ENCODE measurements around the gene KREMEN2.
"Not testable (repeated sequence)": the region's sequence is repeated elsewhere in the genome, so short reads cannot be mapped to it uniquely, and the experiment has no call there.

Gene KREMEN2

DNA sequence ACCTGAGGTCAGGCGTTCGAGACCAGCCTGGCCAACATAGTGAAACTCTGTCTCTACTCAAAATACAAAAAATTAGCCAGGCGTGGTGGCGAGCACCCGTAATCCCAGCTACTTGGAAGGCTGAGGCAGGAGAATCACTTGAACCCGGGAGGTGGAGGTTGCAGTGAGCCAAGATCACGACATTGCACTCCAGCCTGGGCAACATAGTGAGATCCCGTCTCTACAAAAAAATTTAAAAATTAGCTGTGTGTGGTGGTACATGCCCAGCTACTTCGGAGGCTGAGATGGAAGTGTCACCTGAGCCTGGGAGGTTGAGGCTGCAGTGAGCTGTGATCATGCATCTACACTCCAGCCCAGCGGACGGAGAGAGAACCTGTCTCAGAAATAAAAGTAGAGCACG lies 20.4 kb upstream of the KREMEN2 start:
- DNase-seq, result not testable (repeated sequence)

DNA sequence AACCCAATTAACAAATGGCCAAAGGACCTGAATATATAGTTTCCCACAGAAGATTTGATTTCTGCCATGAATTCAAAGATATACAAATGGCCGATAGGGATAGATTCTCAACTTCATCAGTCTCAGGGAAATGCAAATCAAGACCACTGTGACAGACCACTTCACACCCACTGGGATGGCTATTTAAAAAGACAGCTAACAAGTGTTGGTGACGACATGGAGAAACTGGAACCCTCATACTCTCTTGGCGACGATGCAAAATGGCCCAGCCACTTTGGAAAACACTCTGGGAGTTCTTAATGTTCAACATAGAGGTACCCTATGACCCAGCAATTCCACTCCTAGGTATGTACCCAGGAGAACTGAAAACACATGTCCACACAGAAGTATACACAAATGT lies 17.4 kb upstream of the KREMEN2 start:
- DNase-seq, result no peak

DNA sequence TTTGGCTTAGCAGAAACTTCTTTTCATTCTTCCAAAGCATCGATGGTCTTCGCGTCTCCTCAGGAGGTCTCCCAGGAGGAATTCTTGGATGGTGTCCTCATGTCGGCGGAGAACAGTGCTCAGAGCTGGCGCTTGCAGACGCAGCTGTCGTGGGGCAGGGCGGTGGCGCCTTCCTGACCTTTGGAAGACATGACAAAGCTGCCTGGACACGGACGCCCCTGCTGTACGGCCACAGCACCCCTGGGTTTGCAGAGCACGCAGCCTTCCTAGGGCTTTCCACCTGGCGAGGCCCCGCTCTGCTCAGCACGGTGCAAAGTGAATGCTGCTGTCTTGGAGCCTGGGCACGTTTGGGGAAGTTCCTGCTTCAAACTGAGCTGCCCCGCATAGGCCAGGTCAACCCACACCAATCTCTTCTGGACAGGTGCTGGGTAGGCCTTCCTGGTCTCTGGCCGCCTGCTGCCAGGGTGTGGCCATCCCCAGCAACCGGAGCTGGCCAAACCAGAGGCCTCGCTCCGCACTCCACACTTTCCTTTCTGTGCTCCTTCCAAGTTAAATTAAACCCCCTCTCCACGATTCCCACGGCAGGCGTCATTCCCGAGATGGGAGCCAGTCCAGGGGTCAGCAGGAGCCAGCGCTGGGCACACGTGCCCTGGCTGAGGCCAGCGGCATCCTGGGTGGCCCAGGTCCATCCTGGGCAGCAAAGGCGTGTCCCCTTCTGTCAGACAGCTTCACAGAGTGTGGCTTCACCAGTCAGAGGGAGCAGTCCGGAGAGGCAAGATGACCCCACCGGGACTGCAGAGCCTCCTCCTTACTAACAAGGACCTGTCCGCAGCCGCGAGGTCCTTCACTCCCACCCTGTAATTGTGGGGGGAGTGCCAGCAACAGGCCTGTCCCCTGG lies 15.0 kb upstream of the KREMEN2 start:
- no peak for DNase-seq

GRCh38 chr16:2949705-2950352 lies 14.2 kb upstream of the KREMEN2 start:
- no peak for DNase-seq

GRCh38 chr16:2950353-2950724 lies 13.7 kb upstream of the KREMEN2 start:
- no peak for DNase-seq

DNA sequence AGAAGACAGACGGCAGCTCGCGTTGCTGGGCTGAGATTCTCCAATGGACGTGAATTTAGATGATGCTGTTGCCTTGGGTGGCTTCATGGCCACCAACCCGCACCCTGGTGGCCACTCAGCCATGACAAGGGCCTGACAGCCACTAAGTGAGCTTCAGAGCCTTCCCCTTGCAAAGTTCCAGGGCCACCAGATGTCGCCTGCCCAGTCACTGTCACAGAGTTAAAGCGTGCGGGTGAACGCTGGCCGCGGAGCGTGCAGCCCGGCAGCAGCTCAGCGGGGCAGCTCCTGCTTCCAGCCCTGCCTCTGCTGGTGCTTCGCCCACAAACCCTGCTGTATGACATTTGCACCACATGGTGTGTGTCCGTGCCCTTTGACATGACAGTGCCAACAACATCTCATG lies 13.3 kb upstream of the KREMEN2 start:
- DNase-seq, result no peak

GRCh38 chr16:2952679-2953078 lies 11.4 kb upstream of the KREMEN2 start:
- DNase-seq, result no peak

DNA sequence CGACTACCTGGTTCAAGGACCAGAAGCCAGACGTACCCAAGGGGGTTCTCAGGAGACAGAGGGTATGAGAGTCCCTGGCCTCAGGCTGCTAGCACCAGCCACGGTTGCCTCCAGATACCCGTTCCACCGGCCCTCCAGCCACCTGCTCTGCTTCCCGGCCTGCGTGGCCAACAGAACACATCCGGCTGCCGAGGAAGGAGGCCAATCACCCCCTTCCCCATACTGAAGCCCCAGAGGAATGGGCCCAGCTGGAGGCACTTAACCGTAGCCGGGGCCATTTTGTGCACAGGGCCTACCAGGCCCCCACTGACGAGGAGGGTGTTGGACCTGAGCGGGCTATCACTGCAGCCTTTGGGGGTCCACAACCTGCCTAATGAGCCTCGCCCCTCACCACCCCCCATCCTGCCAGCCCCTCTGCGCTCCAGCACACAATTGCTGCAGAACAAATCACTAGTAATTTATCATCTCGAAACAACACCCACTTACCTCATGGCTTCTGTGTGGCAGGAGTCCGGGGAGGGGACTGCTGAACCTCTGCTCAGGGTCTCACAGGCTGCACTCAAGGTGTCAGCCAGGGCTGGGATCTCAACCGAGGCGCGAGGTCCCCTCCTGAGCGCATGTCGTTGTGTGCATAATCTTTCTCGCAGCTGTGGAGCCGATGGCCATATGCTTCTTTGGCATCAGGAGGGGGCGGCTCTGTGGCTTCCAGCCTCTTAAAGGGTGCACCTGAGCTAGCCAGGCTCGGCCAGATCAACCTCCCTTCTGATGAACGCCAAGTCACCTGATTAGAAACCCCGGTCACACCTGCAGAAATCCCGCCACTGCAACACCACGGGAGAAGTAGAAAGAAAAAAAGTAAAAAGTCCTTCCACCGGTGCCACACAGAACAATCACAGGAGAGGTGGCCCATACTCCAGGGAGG lies 10.1 kb upstream of the KREMEN2 start:
- no peak for DNase-seq

DNA sequence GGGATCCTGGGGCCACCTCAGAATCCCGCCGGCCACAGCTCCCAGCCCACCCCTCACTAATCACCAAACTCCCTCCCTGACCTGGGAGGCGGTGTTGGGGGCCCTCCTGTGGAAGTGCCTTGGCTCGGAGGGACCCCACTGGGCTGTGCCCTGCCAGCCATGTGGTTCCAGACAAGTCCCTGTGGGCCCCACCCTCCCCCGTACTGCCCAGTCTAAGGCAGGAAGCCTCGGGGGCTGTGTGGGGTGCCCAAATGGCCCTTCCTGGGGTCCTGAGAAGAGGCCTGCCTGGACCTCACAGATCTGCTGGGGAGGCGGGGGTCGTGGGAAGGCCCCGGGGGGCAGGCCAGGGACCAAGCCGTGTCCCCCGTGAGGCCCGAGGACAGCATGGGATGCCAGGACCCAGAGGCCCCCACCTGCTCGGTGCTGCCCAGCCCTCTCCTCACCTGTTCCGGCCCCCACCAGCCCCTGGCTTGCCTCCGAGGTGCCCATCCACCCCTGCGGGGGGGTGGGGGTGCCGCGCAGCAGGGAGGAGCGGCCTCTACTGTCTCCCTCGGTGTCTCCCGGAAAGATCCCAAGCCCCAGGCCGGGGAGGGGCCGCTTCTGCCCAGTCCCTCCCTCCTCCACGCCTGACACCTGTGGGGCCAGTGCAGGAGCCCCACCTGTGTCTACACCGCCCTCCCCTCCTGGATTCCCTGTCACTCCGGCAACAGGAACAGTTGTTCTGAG lies 9.3 kb upstream of the KREMEN2 start:
- DNase-seq, result no peak

DNA sequence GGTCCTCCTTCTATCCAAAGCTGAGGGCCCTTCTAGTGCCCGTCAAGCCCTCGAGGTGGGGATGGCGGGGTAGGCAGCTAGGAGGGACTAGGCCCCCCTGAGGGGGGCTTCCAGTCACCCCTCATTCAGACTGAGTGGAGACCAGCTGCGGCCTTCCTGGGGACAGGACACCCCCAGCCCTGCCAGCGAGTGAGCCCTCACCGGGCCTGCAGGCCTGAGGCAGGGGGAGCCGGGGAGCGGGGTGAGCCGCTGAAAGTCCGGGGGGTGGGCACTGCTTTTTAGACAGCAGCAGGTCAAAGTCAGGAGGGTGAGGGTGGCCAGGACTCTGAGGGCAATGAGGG lies 8.7 kb upstream of the KREMEN2 start:
- DNase-seq, result no peak

GRCh38 chr16:2955779-2956578 lies 8.1 kb upstream of the KREMEN2 start:
- no peak for DNase-seq

DNA sequence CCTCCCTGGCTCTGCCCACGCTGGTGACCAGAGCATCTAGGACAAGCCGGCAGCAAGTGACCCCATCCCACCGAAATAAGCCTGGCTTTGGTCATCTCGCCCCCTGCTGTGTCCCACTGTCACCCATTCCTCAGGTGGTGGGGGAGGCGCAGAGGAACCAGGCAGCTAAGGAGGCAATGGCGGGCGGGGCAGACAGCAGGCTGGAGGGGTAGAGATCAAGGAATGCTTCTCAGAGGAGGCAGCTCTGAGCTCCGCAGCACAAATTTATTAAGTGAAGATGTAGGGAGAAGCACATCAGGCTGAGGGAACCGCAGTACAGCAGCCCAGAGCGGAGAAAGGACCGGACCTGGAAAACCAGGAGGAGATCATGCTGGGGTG lies 7.5 kb upstream of the KREMEN2 start:
- DNase-seq, result no peak

- no peak for DNase-seq
Observed at GRCh38 chr16:2959206-2959605, 4.9 kb upstream of the KREMEN2 start.

GRCh38 chr16:2960183-2961010 lies 3.7 kb upstream of the KREMEN2 start:
- no peak for DNase-seq

GRCh38 chr16:2962334-2963073 lies 1.6 kb upstream of the KREMEN2 start:
- DNase-seq, result no peak

GRCh38 chr16:2963074-2963722 lies 877 bp upstream of the KREMEN2 start:
- DNase-seq, result no peak

- DNase-seq, result no peak
Observed at GRCh38 chr16:2964475-2965336, 631 bp downstream of the KREMEN2 start.

DNA sequence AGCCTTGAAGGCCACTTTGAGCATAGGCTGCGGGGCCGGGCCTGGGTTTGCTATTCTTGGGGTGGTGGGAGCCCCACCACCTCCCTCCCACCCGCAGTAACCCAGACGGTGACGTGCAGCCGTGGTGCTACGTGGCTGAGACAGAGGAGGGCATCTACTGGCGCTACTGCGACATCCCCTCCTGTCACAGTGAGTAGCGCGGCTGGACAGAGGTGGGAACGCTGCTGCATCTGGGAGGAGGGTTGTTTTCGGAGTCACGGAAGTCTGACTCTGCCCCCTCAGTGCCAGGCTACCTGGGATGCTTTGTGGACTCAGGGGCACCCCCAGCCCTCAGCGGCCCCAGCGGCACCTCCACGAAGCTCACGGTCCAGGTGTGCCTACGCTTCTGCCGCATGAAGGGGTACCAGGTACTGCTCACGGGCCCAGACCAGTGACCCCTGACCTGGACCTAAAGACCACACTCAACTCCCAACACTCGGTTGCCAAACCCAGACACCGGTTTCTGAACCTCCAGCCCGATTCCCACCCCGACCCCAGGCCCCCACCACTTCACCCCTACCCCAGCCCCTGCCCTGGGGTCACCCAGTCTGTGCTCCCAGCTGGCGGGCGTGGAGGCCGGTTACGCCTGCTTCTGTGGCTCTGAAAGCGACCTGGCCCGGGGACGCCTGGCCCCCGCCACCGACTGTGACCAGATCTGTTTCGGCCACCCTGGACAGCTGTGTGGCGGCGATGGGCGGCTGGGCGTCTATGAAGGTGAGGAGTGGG lies 2.1 kb downstream of the KREMEN2 start:
- no peak for DNase-seq

All from NCI-H1417 treated with DMSO at 0.1 percent for 48 hours (cell line).